Lower lobe of right lung (tissue), 2 donors: ENCODE data around the gene RGS10. TPM values are rescaled to one million over a fixed set of nuclear protein-coding genes. Genes with fewer than 3 reads are reported as not detected.
A peak's percentile ranks its signal among the peaks of the same experiment; 100 is the strongest.

Experiments used
- ATAC-seq, 2 donors: fragments of 200-7000 bp; cut with Tn5 transposase; one replicate each; pipeline ENCODE4 v1.9.1; 2020 to 2022; ENCODE audit warnings: mild to moderate bottlenecking in 2 of 2, moderate library complexity in 2 of 2
- DNase-seq: peaks from one replicate; pipeline ENCODE4 v3.0.0-alpha.2; 2020
- H3K27ac ChIP-seq: fragments of 200-600 bp; one replicate; pipeline ENCODE4 v1.8.0; 2022
- H3K27me3 ChIP-seq: fragments of 200-600 bp; one replicate; pipeline ENCODE4 v1.8.0; 2022; ENCODE audit warnings: low read depth
- H3K36me3 ChIP-seq: fragments of 200-600 bp; one replicate; pipeline ENCODE4 v1.8.0; 2022; ENCODE audit warnings: mild to moderate bottlenecking
- H3K4me1 ChIP-seq: fragments of 200-600 bp; one replicate; pipeline ENCODE4 v1.8.0; 2022
- H3K4me3 ChIP-seq: fragments of 200-600 bp; one replicate; pipeline ENCODE4 v1.8.0; 2022; ENCODE audit warnings: mild to moderate bottlenecking
- H3K9me3 ChIP-seq: fragments of 200-600 bp; one replicate; pipeline ENCODE4 v1.8.0; 2022
- intact Hi-C: fragments of 100-400 bp; cut with DNase I; formaldehyde crosslinking; loops from one replicate; pipeline ENCODE4 v1.11.0; 2022
- total RNA-seq: library from RNA; stranded (reverse); fragmentation: NEBNext Ultra II Directional; extraction: Animal tissue kit (Norgen Biotek cat#: 25700); gene quantifications from one replicate; pipeline ENCODE4 v1.2.1, GENCODE V29; 2021
- TF ChIP-seq, protein P1 (sequence below): fragments of 200-600 bp; IDR thresholded peaks from one replicate; pipeline ENCODE4 v1.8.0; 2022; ENCODE audit warnings: antibody characterized with exemption, mild to moderate bottlenecking
- donor health status: DM: no; HTN: yes; CAD: no; lungs with severe emphysema.

The RGS10 gene
- total RNA-seq, 1 donor from 2014 or later = 47.3 TPM

DNA sequence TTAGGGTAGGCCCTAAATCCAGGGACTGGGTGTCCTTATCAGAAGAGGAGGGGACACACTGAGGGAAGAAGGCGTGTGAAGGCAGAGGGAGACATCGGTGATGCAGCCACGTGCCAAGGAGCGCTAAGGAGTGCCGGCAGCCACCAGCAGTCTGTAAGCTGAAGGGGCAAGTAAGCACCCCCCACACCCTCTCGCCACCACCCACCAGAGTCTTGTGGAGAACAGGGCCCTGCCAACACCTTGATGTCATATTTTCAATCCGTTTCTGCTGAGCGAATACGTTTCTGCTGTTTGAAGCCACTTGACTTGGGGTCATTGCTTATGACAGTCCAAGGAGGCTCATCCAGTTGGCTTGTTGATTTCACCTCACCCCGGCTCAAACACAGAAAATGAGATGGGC, 37.9 kb downstream of the RGS10 start:
- Histone ChIP-seq H3K4me1 (no peaks in the 10 kb centered on the region), H3K36me3 (no peaks in the 10 kb centered on the region), H3K4me3 (no peak overlapping the region), H3K9me3 (no peaks in the 10 kb centered on the region), H3K27me3 (peaks cover 5% of the 10 kb centered on the region), H3K27ac (no peak overlapping the region)
- no peak for DNase-seq
- no peak for ATAC-seq
- TF ChIP-seq, protein P1, sequence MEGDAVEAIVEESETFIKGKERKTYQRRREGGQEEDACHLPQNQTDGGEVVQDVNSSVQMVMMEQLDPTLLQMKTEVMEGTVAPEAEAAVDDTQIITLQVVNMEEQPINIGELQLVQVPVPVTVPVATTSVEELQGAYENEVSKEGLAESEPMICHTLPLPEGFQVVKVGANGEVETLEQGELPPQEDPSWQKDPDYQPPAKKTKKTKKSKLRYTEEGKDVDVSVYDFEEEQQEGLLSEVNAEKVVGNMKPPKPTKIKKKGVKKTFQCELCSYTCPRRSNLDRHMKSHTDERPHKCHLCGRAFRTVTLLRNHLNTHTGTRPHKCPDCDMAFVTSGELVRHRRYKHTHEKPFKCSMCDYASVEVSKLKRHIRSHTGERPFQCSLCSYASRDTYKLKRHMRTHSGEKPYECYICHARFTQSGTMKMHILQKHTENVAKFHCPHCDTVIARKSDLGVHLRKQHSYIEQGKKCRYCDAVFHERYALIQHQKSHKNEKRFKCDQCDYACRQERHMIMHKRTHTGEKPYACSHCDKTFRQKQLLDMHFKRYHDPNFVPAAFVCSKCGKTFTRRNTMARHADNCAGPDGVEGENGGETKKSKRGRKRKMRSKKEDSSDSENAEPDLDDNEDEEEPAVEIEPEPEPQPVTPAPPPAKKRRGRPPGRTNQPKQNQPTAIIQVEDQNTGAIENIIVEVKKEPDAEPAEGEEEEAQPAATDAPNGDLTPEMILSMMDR = no peak
- intact Hi-C loops = no loop called here

DNA sequence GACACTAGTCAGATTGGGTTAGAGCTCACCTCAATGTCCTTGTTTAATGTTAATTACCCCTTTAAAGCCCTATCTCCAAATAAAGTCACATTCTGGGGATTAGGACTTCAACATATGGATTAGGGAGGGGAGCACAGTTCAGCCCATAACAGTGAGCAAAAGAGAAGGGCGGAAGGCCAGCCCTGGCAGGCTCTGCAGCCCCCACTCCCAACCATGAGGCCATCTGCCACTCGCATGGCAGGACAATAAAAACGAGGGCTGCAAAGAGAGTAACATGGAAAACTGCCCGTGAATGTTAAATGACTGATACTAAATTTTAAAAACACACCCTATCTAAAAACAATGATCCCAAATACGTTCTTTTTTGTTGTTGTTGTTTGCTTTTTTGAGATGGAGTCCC, 38.7 kb downstream of the RGS10 start:
- no peak overlapping the region for H3K27ac ChIP-seq
- no peaks in the 10 kb centered on the region for H3K9me3 ChIP-seq
- TF ChIP-seq, protein P1 = no peak
- DNase-seq = no peak
- intact Hi-C loops = no loop called here
- H3K4me1 ChIP-seq = no peaks in the 10 kb centered on the region
- H3K36me3 ChIP-seq = no peaks in the 10 kb centered on the region
- no peak for ATAC-seq
- no peak overlapping the region for H3K4me3 ChIP-seq
- H3K27me3 ChIP-seq = peaks cover 5% of the 10 kb centered on the region

DNA sequence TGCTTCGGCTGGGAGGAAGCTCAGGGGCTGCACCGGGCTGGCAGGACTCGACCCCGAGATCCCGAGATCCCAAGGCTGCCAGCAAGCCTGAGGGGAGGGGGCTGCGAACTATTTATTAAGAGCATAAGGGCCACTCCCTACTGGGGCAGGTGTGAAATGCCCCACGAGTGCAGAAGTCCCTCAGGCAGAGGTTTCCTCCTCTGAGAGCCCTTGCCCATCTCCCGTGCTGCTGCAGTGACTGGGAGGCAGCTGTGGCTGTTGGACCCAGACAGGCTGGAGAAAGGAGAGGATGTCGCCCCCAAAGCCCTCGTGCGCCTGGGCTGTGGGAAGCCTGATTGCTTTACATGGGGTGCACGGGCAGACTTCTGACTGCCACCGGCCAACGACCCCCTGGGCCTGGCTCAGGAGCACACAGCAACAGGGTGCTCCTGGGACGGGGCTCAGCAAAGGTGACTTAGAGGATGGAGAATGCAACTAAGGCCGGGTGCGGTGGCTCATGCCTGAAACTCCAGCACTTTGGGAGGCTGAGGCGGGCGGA, 39.8 kb downstream of the RGS10 start:
- no peaks in the 10 kb centered on the region for H3K9me3 ChIP-seq
- peak overlapping the region; percentile 41 for H3K27ac ChIP-seq
- H3K27me3 ChIP-seq = peaks cover 5% of the 10 kb centered on the region
- H3K4me3 ChIP-seq = no peak overlapping the region
- DNase-seq (no peak), ATAC-seq (no peak)
- intact Hi-C loops = no loop called here
- TF ChIP-seq, protein P1 = no peak
- no peaks in the 10 kb centered on the region for H3K36me3 ChIP-seq
- H3K4me1 ChIP-seq = no peaks in the 10 kb centered on the region

DNA sequence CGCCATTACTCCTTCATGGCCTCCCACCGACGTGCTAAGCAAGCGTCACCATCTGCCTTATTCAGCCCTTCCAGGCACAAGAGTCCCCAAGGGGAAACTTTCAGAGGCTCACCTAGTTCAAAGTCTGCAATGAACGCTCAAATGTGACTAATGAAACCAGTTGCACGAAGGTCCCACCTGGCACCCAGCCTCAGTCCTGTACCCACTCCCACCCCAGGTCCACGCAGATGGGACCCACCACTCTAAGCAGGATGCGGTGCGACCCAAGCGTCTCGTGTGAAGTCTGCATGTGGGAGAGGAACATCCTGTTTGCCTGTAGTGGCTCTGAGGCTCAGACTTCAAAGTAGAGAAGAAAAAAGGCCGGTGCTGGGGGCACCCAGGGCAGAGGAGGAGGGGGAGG, 40.3 kb downstream of the RGS10 start:
- H3K4me3 ChIP-seq = no peak overlapping the region
- intact Hi-C loops = no loop called here
- H3K36me3 ChIP-seq = no peaks in the 10 kb centered on the region
- DNase-seq (no peak), ATAC-seq (peak; percentile 54 to 69)
- peaks cover 5% of the 10 kb centered on the region for H3K27me3 ChIP-seq
- no peaks in the 10 kb centered on the region for H3K4me1 ChIP-seq
- H3K9me3 ChIP-seq = no peaks in the 10 kb centered on the region
- H3K27ac ChIP-seq = peak overlapping the region; percentile 41
- TF ChIP-seq, protein P1 = no peak

DNA sequence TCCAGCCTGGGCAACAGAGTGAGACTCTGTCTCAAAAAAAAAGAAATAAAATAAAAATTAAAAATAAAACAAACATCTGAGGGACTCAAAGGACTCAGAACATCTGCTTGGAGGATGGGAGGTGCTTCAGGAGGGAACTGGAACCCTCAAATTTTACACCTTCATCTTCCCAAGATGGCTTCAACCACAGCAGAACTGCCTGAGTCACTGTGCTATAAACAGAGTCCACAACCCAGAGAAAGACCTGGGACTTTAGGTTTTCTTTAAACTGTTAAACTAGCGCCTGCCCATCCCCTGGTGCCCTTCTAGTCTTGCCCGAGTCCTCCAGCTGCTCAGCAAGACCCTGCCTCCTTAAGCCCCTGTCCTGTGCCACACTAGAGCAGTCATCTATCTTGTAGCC, 40.8 kb downstream of the RGS10 start:
- intact Hi-C loops = no loop called here
- DNase-seq (no peak), ATAC-seq (no peak)
- Histone ChIP-seq H3K27me3 (peaks cover 5% of the 10 kb centered on the region), H3K4me3 (no peak overlapping the region), H3K4me1 (no peaks in the 10 kb centered on the region), H3K27ac (peak overlapping the region; percentile 41), H3K9me3 (no peaks in the 10 kb centered on the region), H3K36me3 (no peaks in the 10 kb centered on the region)
- TF ChIP-seq, protein P1 = no peak

DNA sequence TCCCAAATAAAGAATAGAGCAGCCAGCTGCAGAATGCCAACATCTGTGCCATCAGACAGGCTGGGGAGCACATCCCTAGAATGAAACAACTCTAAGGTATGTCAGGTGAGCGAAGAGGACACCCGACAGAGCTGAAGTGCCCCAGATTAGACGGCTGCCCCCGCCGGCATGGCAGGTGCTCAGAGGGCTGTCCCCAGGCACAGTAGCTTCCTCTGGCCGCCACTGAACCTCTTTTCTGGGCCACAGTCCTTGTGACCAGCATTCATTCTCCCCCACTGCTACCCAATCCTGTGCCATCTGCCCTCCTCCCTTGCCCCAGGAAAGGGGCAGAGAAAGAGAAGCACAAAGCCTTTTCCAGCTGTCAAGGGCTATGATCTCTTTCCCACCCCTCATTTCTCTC, 41.7 kb downstream of the RGS10 start:
- intact Hi-C loops = no loop called here
- no peaks in the 10 kb centered on the region for H3K9me3 ChIP-seq
- H3K27ac ChIP-seq = no peak overlapping the region
- H3K27me3 ChIP-seq = peaks cover 5% of the 10 kb centered on the region
- H3K4me3 ChIP-seq = no peak overlapping the region
- no peak for DNase-seq
- TF ChIP-seq, protein P1 = no peak
- no peak for ATAC-seq
- no peaks in the 10 kb centered on the region for H3K36me3 ChIP-seq
- H3K4me1 ChIP-seq = no peaks in the 10 kb centered on the region
